Measurements from ENCODE around the gene FARP1.

FARP1 gene

GRCh38 chr13:98189841-98190505 lies 47.1 kb downstream of the FARP1 start:
- Histone ChIP-seq H3K9me3 (no peaks in the 10 kb centered on the region), H3K27me3 (no peaks in the 10 kb centered on the region), H3K4me1 (ENCODE audit: control insufficient read depth in 1 of 2, insufficient read depth in 1 of 2, low read depth in 1 of 2, low read length in 1 of 2) (no peaks in the 10 kb centered on the region), H3K27ac (no peak overlapping the region), H3K36me3 (no peaks in the 10 kb centered on the region), H3K4me3 (ENCODE audit: low read depth in 1 of 2, low read length in 1 of 2) (no peak overlapping the region)
- TF ChIP-seq CTCF (IDR thresholded peaks at IDR 0.05): no peak

- H3K36me3 ChIP-seq: no peaks in the 10 kb centered on the region
- H3K4me3 ChIP-seq (ENCODE audit: low read depth in 1 of 2, low read length in 1 of 2): no peak overlapping the region
- H3K27ac ChIP-seq: no peak overlapping the region
- no peaks in the 10 kb centered on the region for H3K4me1 ChIP-seq (ENCODE audit: control insufficient read depth in 1 of 2, insufficient read depth in 1 of 2, low read depth in 1 of 2, low read length in 1 of 2)
- no peaks in the 10 kb centered on the region for H3K27me3 ChIP-seq
- no peaks in the 10 kb centered on the region for H3K9me3 ChIP-seq
- TF ChIP-seq CTCF (IDR thresholded peaks at IDR 0.05): no peak
These were observed 48.1 kb downstream of the FARP1 start for GRCh38 chr13:98190889-98191444.

- H3K36me3 ChIP-seq: no peaks in the 10 kb centered on the region
- no peak overlapping the region for H3K4me3 ChIP-seq (ENCODE audit: low read depth in 1 of 2, low read length in 1 of 2)
- TF ChIP-seq CTCF (IDR thresholded peaks at IDR 0.05): no peak
These were observed 49.1 kb downstream of the FARP1 start for GRCh38 chr13:98192008-98192407.

GRCh38 chr13:98195054-98195791 lies 52.3 kb downstream of the FARP1 start:
- Histone ChIP-seq H3K27me3 (no peaks in the 10 kb centered on the region), H3K36me3 (no peaks in the 10 kb centered on the region), H3K27ac (no peak overlapping the region), H3K4me1 (ENCODE audit: control insufficient read depth in 1 of 2, insufficient read depth in 1 of 2, low read depth in 1 of 2, low read length in 1 of 2) (no peaks in the 10 kb centered on the region), H3K4me3 (ENCODE audit: low read depth in 1 of 2, low read length in 1 of 2) (no peak overlapping the region), H3K9me3 (no peaks in the 10 kb centered on the region)
- no peak for TF ChIP-seq CTCF (IDR thresholded peaks at IDR 0.05)

More at GRCh38 chr13:98192008-98192407, 49.1 kb downstream of the FARP1 start:
- Histone ChIP-seq H3K9me3 (no peaks in the 10 kb centered on the region), H3K27me3 (no peaks in the 10 kb centered on the region), H3K27ac (no peak overlapping the region), H3K4me1 (ENCODE audit: control insufficient read depth in 1 of 2, insufficient read depth in 1 of 2, low read depth in 1 of 2, low read length in 1 of 2) (no peaks in the 10 kb centered on the region)

GRCh38 chr13:98198683-98199082 lies 55.8 kb downstream of the FARP1 start:
- Histone ChIP-seq H3K36me3 (no peaks in the 10 kb centered on the region), H3K4me1 (ENCODE audit: control insufficient read depth in 1 of 2, insufficient read depth in 1 of 2, low read depth in 1 of 2, low read length in 1 of 2) (no peaks in the 10 kb centered on the region), H3K27me3 (no peaks in the 10 kb centered on the region), H3K9me3 (no peaks in the 10 kb centered on the region), H3K4me3 (ENCODE audit: low read depth in 1 of 2, low read length in 1 of 2) (no peak overlapping the region), H3K27ac (no peak overlapping the region)
- no peak for TF ChIP-seq CTCF (IDR thresholded peaks at IDR 0.05)

All from neutrophil (primary cell).